Inflammatory macrophage treated with lipopolysaccharide for 1 hour (primary cell): ENCODE measurements around the gene ZNF219.
A peak's percentile ranks its signal among the peaks of the same experiment; 100 is the strongest.

Experiments
- DNase-seq, 2 donors: peaks; one replicate each; pipeline ENCODE4 v3.0.0-alpha.2; 2020 to 2022

ZNF219 gene

DNA sequence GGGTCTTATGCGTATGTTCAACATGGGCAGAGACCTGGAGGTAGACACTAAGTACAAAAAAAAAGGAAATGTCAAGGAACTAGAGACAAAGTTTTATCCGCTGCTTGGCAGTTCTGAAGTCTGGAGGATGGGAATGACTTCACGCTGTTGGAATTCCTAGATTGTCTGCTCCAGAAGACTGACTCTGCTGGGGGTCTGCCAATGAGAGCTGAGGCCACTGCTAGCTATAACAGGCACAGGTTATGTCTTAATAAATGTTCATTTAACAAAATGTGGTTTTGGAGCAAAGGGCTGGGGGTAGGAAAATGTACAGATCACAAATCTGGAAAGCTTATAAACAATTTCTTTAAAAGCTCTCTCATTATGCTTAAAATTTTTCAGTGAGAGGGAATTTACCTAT, 35.0 kb downstream of the ZNF219 start:
- no peak for DNase-seq

DNA sequence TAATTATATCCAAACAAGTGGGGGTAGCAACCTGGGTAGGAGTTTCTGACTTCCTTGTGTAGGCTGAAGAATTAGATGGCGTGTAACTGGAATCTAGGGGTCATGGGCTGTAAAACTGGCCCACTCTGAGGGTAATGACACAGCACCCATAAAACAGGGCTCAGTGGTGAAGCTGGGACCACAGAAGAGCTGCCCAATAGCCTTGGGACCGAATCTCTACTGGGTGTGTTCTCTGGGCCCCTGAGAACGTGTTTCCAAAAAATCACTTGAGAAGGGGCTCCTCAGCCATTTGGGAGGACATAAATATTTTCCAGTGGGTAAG, 37.1 kb downstream of the ZNF219 start:
- no peak for DNase-seq

DNA sequence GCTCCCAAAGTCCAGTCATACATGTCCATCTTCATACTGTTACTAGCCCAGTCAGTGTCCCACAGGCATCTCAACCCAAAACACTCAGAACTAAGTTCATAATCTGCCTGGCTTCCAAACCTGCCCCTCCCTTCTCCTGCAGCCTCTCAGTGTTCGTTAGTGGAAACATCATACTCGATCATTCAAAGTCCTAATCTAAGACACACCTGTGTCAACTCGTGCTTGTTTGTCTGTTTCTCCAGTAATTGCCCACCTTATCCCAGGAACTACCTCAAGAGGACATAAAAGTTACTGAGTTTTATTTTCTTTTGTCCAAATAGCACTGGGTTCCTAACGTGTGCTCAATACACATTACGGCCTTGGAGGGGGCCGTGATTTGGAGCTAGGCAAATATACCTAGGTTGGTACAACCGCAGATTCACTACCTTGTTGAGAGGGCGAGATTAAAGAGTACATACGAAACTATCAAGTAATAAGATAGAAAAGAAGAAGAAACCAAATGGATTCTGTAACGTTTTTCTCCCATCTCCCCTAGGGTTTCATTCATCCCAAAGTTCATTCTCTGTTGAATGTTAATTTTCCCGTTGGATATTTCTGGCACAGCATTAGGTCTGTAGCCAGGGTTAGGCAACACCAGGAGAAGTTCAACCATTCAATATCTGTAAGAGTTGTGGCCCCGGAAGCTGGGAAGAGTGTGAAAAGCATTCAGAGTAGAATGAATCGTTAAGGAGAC, 37.7 kb downstream of the ZNF219 start:
- no peak for DNase-seq

DNA sequence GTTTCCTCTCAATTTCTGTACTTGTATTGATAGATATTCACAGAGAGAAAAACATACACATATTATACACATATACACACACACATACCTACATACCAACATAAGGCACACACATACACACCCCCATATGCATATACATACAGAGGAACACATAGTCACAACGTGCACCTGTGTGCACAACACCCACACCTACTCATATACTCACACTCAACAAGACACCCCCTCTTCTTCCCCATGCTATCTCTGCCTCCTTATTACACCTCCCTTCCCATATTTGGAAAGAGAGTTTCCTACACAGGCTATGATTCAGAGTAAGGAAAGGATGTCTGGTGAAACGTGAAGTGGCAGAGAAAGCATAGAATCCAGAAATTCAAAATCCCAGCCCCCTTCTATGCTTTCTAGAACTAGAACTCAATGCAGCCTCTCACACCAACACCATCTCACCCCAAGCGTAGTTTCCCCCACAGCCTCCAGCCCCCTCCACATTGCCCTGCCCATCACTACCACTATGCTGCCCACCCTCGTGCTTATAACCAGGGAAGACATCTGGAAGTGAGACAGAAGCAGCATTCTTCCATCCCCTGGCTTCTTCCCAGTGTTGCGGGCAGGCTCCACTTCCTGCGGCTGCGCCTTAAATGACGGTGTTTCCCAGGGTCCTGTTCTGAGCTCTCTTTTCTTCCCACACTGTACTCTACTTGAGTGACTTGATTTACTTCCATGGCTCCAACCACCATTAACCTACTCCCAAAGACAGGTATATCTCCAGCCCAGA, 38.4 kb downstream of the ZNF219 start:
- no peak for DNase-seq

GRCh38 chr14:21058903-21059302, 39.6 kb downstream of the ZNF219 start:
- DNase-seq: no peak

- DNase-seq: no peak
Observed at GRCh38 chr14:21057803-21058675, 40.4 kb downstream of the ZNF219 start, which contains the start of gene RNASE8. TSS of gene RNASE8 (plus strand) at chr14:21057822. CDS start at chr14:21057893, 71 bp downstream.

- DNase-seq: no peak
Observed at GRCh38 chr14:21056520-21057163, 41.8 kb downstream of the ZNF219 start.

- DNase-seq: no peak
Observed at GRCh38 chr14:21055432-21056117, 42.9 kb downstream of the ZNF219 start.

DNA sequence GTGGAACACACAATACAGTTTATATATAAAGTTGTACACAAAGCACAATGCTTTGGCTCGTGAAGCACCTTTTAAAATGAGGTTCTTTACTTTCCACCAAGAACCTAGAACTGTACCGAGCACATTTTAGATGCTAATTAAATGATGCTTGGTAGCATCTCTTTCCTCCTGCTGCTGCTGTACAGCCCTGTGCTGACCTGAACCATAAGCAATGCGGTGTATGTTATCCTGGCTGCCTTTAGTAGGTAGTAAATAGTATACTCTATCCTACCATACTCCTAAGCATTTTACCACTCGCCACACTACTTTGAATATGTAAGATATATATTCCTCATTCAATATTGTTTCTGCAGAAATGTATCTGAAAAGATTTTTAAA, 43.7 kb downstream of the ZNF219 start:
- no peak for DNase-seq

GRCh38 chr14:21054123-21054767, 44.2 kb downstream of the ZNF219 start:
- no peak for DNase-seq

GRCh38 chr14:21053184-21054122, 45.0 kb downstream of the ZNF219 start:
- DNase-seq: no peak

GRCh38 chr14:21050597-21050996, 47.9 kb downstream of the ZNF219 start:
- no peak for DNase-seq

DNA sequence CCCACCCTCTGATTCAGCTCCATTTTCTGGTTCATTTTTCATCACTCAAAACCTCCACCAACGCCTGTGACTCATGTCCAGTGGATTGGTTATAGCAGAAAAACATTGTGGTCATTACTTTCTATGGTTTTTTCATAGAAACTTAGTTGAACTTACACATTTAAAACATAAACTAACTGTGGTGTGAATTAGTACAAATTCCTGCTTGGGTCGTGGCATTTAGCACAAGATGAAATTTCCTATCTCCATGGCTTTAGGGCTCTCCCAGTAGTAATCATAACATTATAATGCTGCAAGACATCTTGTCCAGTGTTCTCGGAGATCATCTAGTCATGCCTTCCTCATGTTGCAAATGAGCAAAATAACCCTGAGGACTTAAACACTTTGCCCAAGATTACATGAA, 49.2 kb downstream of the ZNF219 start:
- DNase-seq: no peak

DNA sequence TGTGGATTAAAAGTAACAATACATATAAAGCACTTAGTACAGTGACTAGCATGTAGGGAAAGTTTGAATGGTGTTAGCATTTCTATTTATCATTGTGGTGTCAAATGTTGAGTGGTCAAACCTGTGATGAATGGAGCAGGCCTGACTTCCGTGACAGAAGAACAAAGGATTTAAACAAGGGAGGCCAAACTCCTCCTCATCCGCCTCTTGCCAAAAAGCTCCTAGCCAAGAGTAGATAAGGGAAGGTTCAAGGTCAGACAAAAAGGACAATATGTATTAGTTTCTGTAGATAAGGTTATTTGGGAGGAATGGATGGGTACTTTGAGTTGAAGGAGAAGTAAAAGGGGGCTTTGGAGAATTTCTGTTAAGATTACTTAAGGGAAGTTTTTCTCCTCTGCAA, 49.8 kb downstream of the ZNF219 start:
- DNase-seq: no peak

DNA sequence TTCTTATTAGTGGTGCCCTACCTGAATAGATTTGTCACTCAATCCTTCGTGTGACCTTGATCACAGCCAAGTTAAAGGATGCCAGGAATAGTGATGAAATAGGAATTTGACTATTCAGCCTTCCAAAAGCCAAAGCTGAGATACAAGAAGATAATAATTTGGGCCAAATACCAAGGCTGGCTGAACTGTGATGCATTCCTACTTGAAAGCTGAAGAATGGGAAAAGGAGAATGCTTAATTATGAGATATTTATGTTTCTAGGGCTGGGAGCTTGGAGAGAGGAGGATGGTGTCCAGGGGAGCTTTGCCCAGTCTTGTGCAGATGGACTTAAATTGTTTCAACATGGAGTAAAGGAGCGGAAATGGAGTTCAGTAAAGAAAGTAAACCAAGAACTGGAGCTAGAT, 51.1 kb downstream of the ZNF219 start:
- no peak for DNase-seq

- DNase-seq: no peak
Observed at GRCh38 chr14:21043974-21044618, 54.4 kb downstream of the ZNF219 start.

DNA sequence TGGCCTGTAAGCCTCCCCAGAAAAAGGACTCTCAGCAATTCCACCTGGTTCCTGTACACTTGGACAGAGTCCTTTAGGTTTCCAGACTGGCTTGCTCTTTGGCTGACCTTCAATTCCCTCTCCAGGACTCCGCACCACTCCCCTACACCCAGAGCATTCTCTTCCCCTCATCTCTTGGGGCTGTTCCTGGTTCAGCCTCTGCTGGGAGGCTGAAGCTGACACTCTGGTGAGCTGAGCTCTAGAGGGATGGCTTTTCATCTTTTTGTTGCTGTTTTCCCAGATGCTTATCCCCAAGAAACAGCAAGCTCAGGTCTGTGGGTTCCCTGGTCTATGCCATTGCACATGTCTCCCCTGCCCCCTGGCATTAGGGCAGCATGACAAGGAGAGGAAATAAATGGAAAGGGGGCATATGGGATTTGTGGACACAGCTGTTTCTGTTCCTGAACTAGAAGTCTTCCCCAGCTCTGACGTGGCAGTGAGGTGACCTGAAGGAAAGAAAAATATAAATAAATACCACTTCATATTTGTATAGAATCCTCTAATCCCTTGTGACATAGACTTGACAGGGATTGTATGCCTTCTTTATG, 55.0 kb downstream of the ZNF219 start:
- no peak for DNase-seq

DNA sequence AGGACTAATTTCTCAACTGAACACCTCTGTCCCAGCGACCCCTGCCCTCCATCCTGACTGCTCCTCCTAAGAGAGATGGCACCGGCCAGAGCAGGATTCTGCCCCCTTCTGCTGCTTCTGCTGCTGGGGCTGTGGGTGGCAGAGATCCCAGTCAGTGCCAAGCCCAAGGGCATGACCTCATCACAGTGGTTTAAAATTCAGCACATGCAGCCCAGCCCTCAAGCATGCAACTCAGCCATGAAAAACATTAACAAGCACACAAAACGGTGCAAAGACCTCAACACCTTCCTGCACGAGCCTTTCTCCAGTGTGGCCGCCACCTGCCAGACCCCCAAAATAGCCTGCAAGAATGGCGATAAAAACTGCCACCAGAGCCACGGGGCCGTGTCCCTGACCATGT, 55.5 kb downstream of the ZNF219 start:
- peak in 1 of 2 donors; percentile 41 for DNase-seq

- DNase-seq: peak; percentile 29 to 50
Observed at GRCh38 chr14:21041676-21042433, 56.6 kb downstream of the ZNF219 start, which contains the start of gene RNASE7. TSS of gene RNASE7 (plus strand) at chr14:21042362. CDS start at chr14:21042993, 631 bp downstream.
